GM23248 (cell line): ENCODE data around the gene PRCP.

Experiments used
- EZH2 ChIP-seq: fragments of 200-600 bp; sonication (generic); IDR thresholded peaks from 2 replicates; pipeline ENCODE4 v1.6.1; 2018; ENCODE audit warnings: antibody characterized with exemption, mild to moderate bottlenecking; ENCODE audit not compliant: insufficient read depth, poor library complexity, severe bottlenecking
- EZH2phosphoT487 ChIP-seq: fragments of 200-600 bp; sonication (generic); IDR thresholded peaks from 2 replicates; pipeline ENCODE4 v1.6.1; 2018; ENCODE audit warnings: antibody characterized with exemption, moderate library complexity, mild to moderate bottlenecking, low read depth; ENCODE audit not compliant: insufficient read depth

- TF ChIP-seq EZH2phosphoT487 (no peak), EZH2 (no peak)
Observed at GRCh38 chr11:82890002-82890341, 10.3 kb downstream of the PRCP start.
